ENCODE data around the gene RD3L.

The RD3L gene

DNA sequence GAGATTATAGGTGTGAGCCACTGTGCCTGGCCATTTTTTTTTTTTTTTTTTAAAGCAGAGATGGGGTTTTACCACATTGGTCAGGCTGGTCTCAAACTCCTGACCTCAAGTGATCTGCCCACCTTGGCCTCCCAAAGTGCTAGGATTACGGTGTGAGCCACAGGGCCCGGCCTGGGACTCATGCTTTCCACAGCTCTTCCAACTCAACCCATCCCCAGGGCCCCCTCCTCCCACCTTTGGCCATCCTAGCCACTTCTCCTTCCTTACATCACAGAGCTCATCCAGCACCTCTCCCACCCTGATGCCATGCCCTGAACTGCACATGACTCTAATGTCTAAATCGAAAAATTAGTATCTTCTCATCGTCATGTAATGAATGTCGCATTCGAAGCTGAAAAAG lies 26.7 kb downstream of the RD3L start:
- TF ChIP-seq, protein P1, sequence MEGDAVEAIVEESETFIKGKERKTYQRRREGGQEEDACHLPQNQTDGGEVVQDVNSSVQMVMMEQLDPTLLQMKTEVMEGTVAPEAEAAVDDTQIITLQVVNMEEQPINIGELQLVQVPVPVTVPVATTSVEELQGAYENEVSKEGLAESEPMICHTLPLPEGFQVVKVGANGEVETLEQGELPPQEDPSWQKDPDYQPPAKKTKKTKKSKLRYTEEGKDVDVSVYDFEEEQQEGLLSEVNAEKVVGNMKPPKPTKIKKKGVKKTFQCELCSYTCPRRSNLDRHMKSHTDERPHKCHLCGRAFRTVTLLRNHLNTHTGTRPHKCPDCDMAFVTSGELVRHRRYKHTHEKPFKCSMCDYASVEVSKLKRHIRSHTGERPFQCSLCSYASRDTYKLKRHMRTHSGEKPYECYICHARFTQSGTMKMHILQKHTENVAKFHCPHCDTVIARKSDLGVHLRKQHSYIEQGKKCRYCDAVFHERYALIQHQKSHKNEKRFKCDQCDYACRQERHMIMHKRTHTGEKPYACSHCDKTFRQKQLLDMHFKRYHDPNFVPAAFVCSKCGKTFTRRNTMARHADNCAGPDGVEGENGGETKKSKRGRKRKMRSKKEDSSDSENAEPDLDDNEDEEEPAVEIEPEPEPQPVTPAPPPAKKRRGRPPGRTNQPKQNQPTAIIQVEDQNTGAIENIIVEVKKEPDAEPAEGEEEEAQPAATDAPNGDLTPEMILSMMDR (IDR thresholded peaks at IDR 0.05; ENCODE audit: borderline replicate concordance, insufficient read depth, low read depth, low read length), result no peak
- no peak overlapping the region for H3K4me3 ChIP-seq (ENCODE audit: low read depth, low read length)

DNA sequence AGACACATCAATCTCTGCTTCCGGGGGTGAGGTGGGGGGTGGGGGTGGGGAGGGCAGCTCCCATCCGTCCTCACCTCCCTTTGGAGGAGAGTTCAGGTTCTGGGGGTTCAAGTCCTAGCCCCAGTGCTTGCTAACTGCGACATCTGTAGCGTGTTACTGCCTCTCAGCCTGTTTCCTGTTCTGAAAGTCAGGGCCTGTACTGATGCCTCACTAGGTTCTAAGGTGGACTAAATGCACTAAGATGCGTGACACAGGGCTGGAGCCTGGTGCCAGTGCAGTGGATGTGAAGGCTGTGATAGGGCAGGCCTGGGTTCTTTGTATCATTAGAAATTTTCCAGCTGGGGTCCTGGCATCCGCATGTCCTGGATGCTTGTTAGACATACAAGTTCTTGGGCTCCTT lies 31.3 kb downstream of the RD3L start:
- no peak overlapping the region for H3K4me3 ChIP-seq (ENCODE audit: low read depth, low read length)
- TF ChIP-seq, protein P1 (IDR thresholded peaks at IDR 0.05; ENCODE audit: borderline replicate concordance, insufficient read depth, low read depth, low read length), result no peak

DNA sequence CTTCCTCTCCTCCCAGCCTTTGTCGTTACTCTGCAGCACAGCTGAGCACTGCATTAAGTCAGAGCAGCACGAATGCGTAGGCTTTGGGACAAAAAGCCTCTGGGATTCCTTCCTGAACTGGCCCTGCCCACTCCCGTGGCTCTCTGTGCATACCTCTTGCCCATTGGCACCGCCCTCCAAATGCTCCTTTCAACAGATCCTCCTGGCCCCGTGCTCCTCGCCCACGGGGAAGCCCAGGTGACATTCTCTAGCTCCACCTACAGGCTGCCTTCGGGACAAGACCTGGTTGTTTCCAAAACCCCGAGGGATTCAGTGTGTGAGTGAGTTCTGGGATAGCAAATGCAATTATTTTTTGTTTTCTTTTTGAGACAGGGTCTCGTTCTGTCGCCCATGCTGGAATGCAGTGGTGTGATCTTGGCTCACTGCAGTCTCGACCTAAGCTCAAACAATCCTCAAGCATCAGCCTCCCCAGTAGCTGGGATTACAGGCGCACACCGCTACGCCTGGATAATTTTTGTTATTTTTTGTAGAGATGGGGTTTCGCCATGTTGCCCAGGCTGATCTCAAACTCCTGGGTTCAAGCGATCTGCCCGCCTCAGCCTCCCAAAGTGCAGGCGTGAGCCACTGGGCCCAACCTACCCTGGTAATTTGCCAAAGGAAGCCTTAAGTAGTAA lies 31.9 kb downstream of the RD3L start:
- TF ChIP-seq, protein P1 (IDR thresholded peaks at IDR 0.05; ENCODE audit: borderline replicate concordance, insufficient read depth, low read depth, low read length), result peak; percentile 71
- H3K4me3 ChIP-seq (ENCODE audit: low read depth, low read length), result no peak overlapping the region

DNA sequence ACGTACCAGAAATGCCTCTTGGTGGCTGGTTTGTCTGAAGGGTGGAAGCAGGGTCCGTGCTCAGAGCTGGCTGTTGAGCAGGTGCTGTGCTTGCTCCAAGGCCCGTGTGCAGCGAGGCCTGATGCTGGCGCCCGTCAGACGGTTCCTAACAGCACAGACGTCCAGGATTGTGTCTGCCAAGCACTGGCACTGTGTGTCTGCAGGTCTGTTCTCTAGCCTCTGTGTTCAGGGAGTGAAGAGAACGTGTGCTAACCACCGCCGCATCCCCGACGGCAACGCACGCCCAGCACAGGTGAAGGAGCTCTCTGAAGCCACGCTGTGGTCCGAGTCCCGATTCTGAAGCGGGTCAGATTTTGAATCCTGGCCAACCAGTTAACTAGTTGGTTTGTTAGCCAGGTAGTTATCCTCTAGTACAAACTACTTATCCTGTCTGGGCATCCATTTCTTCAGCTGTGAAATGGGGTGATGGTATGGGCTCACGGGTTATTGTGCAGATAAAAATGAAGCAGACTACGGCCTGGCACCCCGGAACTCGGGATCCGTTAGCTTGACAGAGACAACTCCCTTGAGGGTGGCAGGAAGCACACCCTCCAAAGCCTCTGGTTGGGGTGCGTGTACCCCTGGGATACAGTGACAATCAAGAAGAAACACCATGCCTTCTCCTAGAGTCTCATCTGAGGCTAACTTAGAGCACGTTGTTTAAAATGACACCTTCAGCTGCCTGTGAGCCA lies 32.6 kb downstream of the RD3L start:
- H3K4me3 ChIP-seq (ENCODE audit: low read depth, low read length), result no peak overlapping the region

DNA sequence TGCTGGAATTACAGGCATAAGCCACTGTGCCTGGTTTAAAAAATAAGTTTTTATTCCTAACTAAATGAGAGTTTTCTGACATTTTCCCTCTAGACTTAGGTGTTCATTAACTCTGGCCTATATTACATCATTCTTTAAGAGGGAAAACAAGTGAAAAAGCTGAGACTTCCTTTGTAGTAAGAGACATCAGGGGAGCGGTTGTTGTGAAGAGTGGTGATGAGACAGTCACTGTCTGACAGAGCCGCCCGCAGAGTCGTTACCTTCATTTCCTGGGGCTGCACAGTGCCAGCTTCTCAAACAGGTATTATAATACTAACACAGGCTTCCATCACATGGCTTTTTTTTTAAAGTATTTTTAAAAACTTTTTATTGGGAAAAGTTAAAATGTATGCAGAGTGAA lies 33.7 kb downstream of the RD3L start:
- no peak overlapping the region for H3K4me3 ChIP-seq (ENCODE audit: low read depth, low read length)
- TF ChIP-seq, protein P1 (IDR thresholded peaks at IDR 0.05; ENCODE audit: borderline replicate concordance, insufficient read depth, low read depth, low read length), result no peak

More for the DNA sequence above, 32.6 kb downstream of the RD3L start:
- TF ChIP-seq, protein P1 (IDR thresholded peaks at IDR 0.05; ENCODE audit: borderline replicate concordance, insufficient read depth, low read depth, low read length), result no peak

DNA sequence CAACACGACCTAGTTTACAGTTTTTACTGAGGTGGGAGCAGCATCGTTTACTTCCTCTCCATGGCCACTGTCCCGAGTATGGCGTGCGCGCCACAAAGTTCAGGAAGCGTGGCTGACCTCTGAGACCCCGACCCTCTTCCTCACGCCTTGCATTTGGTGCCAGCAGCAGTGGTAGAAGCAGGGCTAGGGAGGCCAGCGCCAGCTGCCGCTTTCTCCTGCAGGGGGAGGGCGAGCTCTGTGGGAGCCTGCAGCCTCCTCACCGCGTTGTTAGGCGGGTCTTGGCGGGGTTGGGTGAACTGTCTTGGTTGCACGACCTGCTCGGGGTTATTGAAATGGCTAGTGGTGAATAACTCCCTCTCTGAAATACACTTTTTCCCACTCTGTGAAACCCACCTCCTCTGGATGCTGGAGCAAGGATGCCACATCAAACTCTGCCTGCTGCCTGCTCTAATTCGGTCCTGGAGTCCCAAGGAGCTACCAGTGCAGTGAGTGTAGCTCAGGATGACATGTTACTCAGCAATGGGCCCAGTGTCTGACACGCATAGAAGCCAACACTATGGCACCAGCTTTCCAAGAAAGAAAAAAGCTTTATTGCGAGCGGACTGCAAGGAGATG lies 36.4 kb downstream of the RD3L start:
- H3K4me3 ChIP-seq (ENCODE audit: low read depth, low read length), result no peak overlapping the region
- TF ChIP-seq, protein P1 (IDR thresholded peaks at IDR 0.05; ENCODE audit: borderline replicate concordance, insufficient read depth, low read depth, low read length), result peak; percentile 20; the same call in 1 of the 2 replicates

Measured in GM12875 (cell line).